IMR-90 (cell line): ENCODE data around the gene TBC1D10A.
A peak's percentile ranks its signal among the peaks of the same experiment; 100 is the strongest.

Experiments used
- MAFK ChIP-seq: IDR thresholded peaks from 2 replicates; pipeline ENCODE4 v1.6.1; 2012; ENCODE audit warnings: low read depth, low read length, improper control_type of control experiment
- POLR2A ChIP-seq: IDR thresholded peaks from 2 replicates; pipeline ENCODE4 v1.6.1; 2012; ENCODE audit warnings: mild to moderate bottlenecking, low read depth, low read length
- TF ChIP-seq, protein P1 (sequence below): conservative IDR thresholded peaks from 2 replicates; pipeline ENCODE4 v1.5.1; 2012; ENCODE audit warnings: mild to moderate bottlenecking, low read depth, low read length, improper control_type of control experiment

DNA sequence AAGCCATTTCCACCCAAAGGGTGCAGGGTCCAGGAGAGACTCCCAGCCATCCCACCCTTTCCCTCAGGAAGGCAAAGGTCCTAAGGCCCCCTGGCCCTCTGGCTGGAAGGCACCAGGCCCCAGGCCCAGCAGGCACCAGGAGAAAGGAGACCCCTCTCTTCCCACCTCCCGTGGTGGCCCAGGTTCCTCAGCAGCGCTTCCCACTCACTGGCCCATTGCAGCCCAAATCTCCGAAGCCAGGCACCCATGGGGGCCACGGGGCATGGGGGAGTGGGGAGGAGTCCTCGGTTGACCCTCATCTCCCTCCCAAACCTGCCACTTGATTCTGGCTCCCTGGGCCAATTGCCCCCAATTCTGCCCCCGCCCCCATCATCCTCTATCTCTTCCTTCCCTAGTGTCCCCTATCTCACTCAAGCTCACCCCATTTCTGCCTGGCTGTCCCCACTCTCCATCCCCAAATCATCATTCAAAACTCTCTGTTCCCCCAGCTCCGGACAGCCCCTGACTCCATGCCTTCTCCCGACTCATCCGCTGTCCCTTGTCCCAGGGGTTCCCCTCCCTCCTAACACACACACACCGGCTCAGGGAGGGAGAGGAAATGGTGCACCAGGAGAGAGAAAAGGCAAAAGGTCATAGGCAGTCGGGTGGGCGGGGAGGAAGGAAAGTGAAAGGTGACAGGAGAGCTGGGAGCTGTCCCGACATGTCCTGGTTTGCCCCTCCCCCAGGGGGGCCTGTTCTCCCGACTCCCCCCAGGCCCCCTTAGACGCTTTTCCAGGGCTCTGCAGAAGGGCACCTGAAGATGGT, 81.4 kb downstream of the TBC1D10A start:
- TF ChIP-seq, protein P1, sequence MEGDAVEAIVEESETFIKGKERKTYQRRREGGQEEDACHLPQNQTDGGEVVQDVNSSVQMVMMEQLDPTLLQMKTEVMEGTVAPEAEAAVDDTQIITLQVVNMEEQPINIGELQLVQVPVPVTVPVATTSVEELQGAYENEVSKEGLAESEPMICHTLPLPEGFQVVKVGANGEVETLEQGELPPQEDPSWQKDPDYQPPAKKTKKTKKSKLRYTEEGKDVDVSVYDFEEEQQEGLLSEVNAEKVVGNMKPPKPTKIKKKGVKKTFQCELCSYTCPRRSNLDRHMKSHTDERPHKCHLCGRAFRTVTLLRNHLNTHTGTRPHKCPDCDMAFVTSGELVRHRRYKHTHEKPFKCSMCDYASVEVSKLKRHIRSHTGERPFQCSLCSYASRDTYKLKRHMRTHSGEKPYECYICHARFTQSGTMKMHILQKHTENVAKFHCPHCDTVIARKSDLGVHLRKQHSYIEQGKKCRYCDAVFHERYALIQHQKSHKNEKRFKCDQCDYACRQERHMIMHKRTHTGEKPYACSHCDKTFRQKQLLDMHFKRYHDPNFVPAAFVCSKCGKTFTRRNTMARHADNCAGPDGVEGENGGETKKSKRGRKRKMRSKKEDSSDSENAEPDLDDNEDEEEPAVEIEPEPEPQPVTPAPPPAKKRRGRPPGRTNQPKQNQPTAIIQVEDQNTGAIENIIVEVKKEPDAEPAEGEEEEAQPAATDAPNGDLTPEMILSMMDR: no peak
- TF ChIP-seq POLR2A: peak; percentile 25
- TF ChIP-seq MAFK: no peak
